GM12872 (cell line): ENCODE results near the gene PLSCR2.

Experiments
- CTCF ChIP-seq: IDR thresholded peaks from 3 replicates; pipeline ENCODE4 v1.5.1; 2011; ENCODE audit warnings: low read depth, mild to moderate bottlenecking, low read length, moderate library complexity; ENCODE audit not compliant: insufficient read depth

Gene PLSCR2

DNA sequence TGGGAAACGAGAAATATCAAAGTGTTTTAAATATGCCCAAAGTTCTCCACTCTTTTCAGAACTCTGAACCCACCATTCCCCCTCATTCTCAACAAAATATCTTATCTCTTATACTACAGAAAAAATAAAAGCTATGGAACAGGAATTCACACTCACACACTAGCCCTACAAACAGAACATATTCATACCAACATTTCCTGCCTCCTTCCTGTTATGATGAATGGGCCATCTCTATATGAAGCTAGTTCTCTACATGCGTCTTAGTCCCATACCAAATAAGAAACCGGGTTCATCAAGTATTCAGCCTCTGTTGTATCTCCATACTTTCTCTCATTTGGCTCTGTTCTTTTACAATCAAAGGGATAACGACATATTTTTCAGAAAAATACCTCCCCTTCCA is 72.6 kb downstream of the PLSCR2 start:
- no peak for TF ChIP-seq CTCF

DNA sequence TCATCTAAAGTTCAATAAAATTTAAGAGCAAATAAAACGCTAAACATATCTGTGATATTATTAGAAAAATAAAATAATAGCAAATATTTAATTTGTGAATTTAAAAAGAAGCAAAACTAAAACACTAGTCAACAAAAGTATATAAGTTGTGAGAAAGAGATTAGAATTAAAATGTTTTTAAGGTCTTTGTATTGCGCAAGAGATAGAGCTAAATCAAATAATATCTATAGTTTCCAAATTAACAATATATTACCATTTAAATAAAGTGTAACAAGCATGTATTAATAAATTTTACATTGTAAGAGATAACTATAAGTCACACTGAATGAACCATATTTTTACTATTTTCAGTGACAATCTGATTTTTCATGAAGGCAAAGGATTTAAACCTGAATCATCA is 74.2 kb downstream of the PLSCR2 start:
- no peak for TF ChIP-seq CTCF

- TF ChIP-seq CTCF: no peak
Measured at GRCh38 chr3:146390957-146391356, 78.4 kb downstream of the PLSCR2 start.

DNA sequence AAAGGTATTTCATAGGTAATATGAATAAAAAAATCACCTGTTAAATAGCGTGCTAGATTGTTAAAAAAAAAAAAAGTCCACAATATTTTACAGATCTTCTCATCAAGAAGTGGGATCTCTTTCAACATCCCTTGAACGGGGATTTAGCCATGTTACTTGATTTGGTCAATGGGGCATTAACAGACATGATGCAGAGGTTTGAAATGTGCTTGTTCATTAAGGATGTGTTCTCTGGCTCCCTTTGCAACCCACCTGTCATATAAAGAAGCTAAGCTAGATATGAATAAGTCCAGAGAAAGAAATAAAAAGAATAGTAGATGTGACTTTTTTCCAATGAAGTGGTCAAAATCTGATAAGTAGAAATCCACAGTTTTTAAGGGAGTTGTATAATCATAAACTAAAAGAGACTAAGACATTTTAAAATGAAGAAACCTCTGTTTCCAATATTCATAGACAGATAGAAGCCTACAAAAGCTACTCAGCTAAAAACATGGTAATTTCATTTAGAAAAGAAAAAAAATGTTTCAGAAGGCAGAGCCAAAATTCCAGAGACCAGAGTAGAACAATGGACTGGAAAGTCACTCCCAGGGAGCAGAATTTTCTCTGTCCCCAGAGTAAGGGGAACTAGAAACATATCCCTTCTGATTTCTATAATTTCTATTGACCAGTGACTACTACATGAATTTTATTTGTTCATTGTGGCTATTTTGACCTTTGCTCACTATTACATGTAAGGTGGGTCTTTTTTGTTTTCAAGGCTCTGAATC is 79.2 kb downstream of the PLSCR2 start:
- TF ChIP-seq CTCF: no peak

- no peak for TF ChIP-seq CTCF
Measured at GRCh38 chr3:146387566-146387965, 81.8 kb downstream of the PLSCR2 start.

DNA sequence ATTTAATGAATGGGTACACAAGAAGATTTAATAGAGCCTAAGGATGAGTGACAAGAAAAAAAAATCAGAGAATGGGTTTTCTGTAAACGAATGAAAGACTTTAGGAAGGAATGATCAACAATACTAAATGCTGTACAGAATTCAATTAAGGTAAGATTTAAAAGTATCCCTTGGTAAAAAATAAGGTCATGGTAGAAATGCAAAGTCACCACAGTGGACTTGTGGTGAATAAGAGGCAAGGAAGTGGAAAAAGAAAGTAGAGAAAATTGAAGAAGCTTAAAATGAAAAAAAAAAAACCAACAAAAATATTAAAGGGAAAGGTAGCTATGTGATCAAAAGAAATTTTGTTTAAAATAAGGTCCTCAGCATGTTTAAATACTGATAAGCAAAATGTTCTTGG is 82.4 kb downstream of the PLSCR2 start:
- no peak for TF ChIP-seq CTCF

DNA sequence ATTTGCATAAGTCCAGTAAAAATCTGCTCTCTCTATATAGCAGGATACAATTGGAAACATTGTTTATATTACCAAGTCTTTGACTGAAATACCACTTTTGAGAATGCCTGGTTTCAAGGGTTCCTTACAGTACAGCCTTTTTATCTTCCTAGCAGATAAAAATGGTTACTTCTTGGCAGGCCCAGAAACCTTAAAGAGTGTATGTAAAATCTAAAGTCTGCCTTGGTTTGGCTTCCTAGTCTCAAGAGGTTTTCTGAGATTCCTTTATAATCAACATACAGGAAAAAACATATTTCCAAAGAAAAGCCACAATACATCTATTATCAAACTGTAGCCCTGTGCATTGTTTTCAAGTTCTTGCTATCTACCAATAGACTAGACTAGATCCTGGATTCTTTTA is 84.6 kb downstream of the PLSCR2 start:
- no peak for TF ChIP-seq CTCF
